K562 (cell line): ENCODE results near the gene POLD4. TPM values are rescaled to one million over a fixed set of nuclear protein-coding genes. Genes with fewer than 3 reads are reported as not detected.

Experiments
- COPS2 ChIP-seq: fragments of 450-650 bp; conservative IDR thresholded peaks from 2 replicates; pipeline ENCODE4 v1.6.1; 2016; ENCODE audit warnings: mild to moderate bottlenecking, moderate library complexity
- DIDO1 ChIP-seq: fragments of 450-650 bp; IDR thresholded peaks from 2 replicates; pipeline ENCODE4 v1.6.1; 2016; ENCODE audit warnings: low read depth, missing biosample characterization, missing genetic modification characterization
- ELF2 ChIP-seq: fragments of 250-450 bp; sonication (Bioruptor Pico); IDR thresholded peaks from 2 replicates; pipeline ENCODE4 v1.5.0; 2021; ENCODE audit warnings: mild to moderate bottlenecking
- GATAD2A ChIP-seq: fragments of 450-650 bp; IDR thresholded peaks from 2 replicates; pipeline ENCODE4 v1.6.1; 2017
- HEY1 ChIP-seq: fragments of 250-450 bp; sonication (Bioruptor Pico); IDR thresholded peaks from 2 replicates; pipeline ENCODE4 v1.5.0; 2020; ENCODE audit warnings: mild to moderate bottlenecking, moderate library complexity, borderline replicate concordance
- HSF4 ChIP-seq: fragments of 250-450 bp; sonication (Bioruptor Pico); IDR thresholded peaks from 2 replicates; pipeline ENCODE4 v2.1.2; 2022; ENCODE audit warnings: mild to moderate bottlenecking, moderate library complexity, borderline replicate concordance
- KAT7 ChIP-seq: sonication (generic); formaldehyde crosslinking; IDR thresholded peaks from 2 replicates; pipeline ENCODE4 v1.8.0; 2022; ENCODE audit warnings: missing genetic modification reagents, mild to moderate bottlenecking, borderline replicate concordance
- MITF ChIP-seq: IDR thresholded peaks from 2 replicates; pipeline ENCODE4 v1.6.1; 2014; ENCODE audit warnings: antibody characterized with exemption
- MNT ChIP-seq, 2 experiments: fragments of 450-650 bp; conservative IDR thresholded peaks; 2 replicates each; pipeline ENCODE4 v1.6.1; 2017; ENCODE audit warnings: mild to moderate bottlenecking in 2 of 2, moderate library complexity in 2 of 2
- NCOA2 ChIP-seq, 2 experiments: fragments of 450-650 bp; IDR thresholded peaks; 2 replicates each; pipeline ENCODE4 v1.6.1; 2018; ENCODE audit warnings: mild to moderate bottlenecking in 2 of 2, moderate library complexity in 1 of 2; ENCODE audit not compliant: partially characterized antibody in 2 of 2
- PHTF2 ChIP-seq: fragments of 250-450 bp; sonication (Bioruptor Pico); IDR thresholded peaks from 2 replicates; pipeline ENCODE4 v1.5.0; 2021; ENCODE audit warnings: mild to moderate bottlenecking
- PML ChIP-seq: IDR thresholded peaks from 2 replicates; pipeline ENCODE4 v1.6.1; 2012; ENCODE audit warnings: low read length, inconsistent platforms
- POLR3G ChIP-seq: IDR thresholded peaks from 2 replicates; pipeline ENCODE4 v1.6.1; 2011; ENCODE audit not compliant: insufficient read length, insufficient replicate concordance; ENCODE audit errors: extremely low read depth
- PTTG1 ChIP-seq: fragments of 450-650 bp; IDR thresholded peaks from 2 replicates; pipeline ENCODE4 v1.6.1; 2016; ENCODE audit warnings: low read depth, mild to moderate bottlenecking, missing genetic modification characterization, missing compliant biosample characterization
- SAFB ChIP-seq: fragments of 200-400 bp; formaldehyde crosslinking; IDR thresholded peaks from 2 replicates; pipeline ENCODE4 v1.6.1; 2017; ENCODE audit warnings: low read depth, low read length, borderline replicate concordance
- SMARCA4 ChIP-seq: fragments of 450-650 bp; IDR thresholded peaks from 2 replicates; pipeline ENCODE4 v1.6.1; 2016
- SNRNP70 ChIP-seq: fragments of 200-400 bp; formaldehyde crosslinking; optimal IDR thresholded peaks from 2 replicates; pipeline ENCODE3; 2017; ENCODE audit warnings: low read depth, low read length
- SP2 ChIP-seq: IDR thresholded peaks from 2 replicates; pipeline ENCODE4 v1.6.1; 2011; ENCODE audit warnings: mild to moderate bottlenecking, low read depth, low read length, moderate library complexity; ENCODE audit not compliant: poor library complexity, severe bottlenecking; ENCODE audit errors: extremely low read depth
- TBL1XR1 ChIP-seq, 2 experiments: IDR thresholded peaks; 2 replicates each; pipeline ENCODE4 v1.6.1; 2012; ENCODE audit warnings: improper control_type of control experiment in 2 of 2, low read length in 2 of 2, mild to moderate bottlenecking in 1 of 2
- TFAM ChIP-seq: fragments of 250-450 bp; sonication (Bioruptor Pico); conservative IDR thresholded peaks from 2 replicates; pipeline ENCODE4 v1.5.0; 2021; ENCODE audit warnings: mild to moderate bottlenecking, moderate library complexity
- ZBTB9 ChIP-seq: fragments of 450-650 bp; formaldehyde crosslinking; IDR thresholded peaks from 2 replicates; pipeline ENCODE4 v1.4.0; 2020; ENCODE audit warnings: mild to moderate bottlenecking, moderate library complexity
- ZNF232 ChIP-seq: sonication (generic); formaldehyde crosslinking; IDR thresholded peaks from 2 replicates; pipeline ENCODE4 v1.8.0; 2022; ENCODE audit warnings: mild to moderate bottlenecking, missing genetic modification reagents
- polyA plus RNA-seq, 8 experiments: library from polyadenylated mRNA; depleted of rRNA in 4 of 8; stranded (reverse) in 5 of 8; unstranded in 3 of 8; fragments of >200 nt; fragmentation: Nextera tagmentation in 2 of 8; fragmentation: Illumina TruSeq in 1 of 8; extraction: Ambion mirVana in 2 of 8; extraction: Trizol in 1 of 8; gene quantifications; 2 replicates each; pipeline versions ENCODE4 v1.2.1 to v1.2.3, GENCODE V29; 2011 to 2014; ENCODE audit warnings: inconsistent platforms in 1 of 8, missing spikeins in 1 of 8
- total RNA-seq, 7 experiments: library from RNA; depleted of rRNA in 6 of 7; stranded (reverse); fragments of >200 nt in 6 of 7; fragmentation: Illumina TruSeq in 2 of 7; extraction: Trizol in 2 of 7; gene quantifications; 2 replicates each; pipeline versions ENCODE4 v1.2.1 to v1.2.3, GENCODE V29; 2011 to 2021; ENCODE audit warnings: low replicate concordance in 1 of 7

Gene POLD4
- total and polyA plus RNA-seq, 9 of the 15 experiments (the other 6 are each of a cell fraction or from before 2014, with no cell fraction given), result 5.8 to 64.5 (median 18.3) TPM

- no peak for TF ChIP-seq SP2
- no peak for TF ChIP-seq TFAM (CRISPR knock-in tag)
- TF ChIP-seq MITF, result no peak
- peak in 1 of 2 experiments; percentile 73 for TF ChIP-seq MNT (conservative IDR thresholded peaks at IDR 0.05)
- no peak for TF ChIP-seq COPS2
- TF ChIP-seq ZBTB9, result 0 out of 2 replicates have a peak, but pooled peaks have one; percentile 75
- TF ChIP-seq PHTF2 (CRISPR knock-in tag), result no peak
- peak; percentile 65 to 78; a peak in 1 of 4 replicates for TF ChIP-seq TBL1XR1 (IDR thresholded peaks at IDR 0.05; ENCODE audit: low read length in 2 of 2)
- TF ChIP-seq DIDO1 (tag), result no peak
- peak; percentile 8; the same call in 1 of the 2 replicates for TF ChIP-seq SMARCA4
- TF ChIP-seq NCOA2 (IDR thresholded peaks at IDR 0.05; ENCODE audit: partially characterized antibody in 2 of 2), result no peak
- TF ChIP-seq KAT7 (CRISPR knock-in tag), result no peak; the same call in 1 of the 2 replicates
- TF ChIP-seq PTTG1 (tag), result no peak
- peak; percentile 77; the same call in 1 of the 2 replicates for TF ChIP-seq PML
- no peak for TF ChIP-seq SAFB
- no peak for TF ChIP-seq HSF4 (CRISPR knock-in tag)
- TF ChIP-seq SNRNP70, result no peak
- TF ChIP-seq ZNF232 (CRISPR knock-in tag), result no peak
- no peak for TF ChIP-seq GATAD2A
- no peak for TF ChIP-seq HEY1 (CRISPR knock-in tag)
- peak; percentile 90 for TF ChIP-seq ELF2 (CRISPR knock-in tag)
- no peak for TF ChIP-seq POLR3G
Measured at GRCh38 chr11:67317205-67317887, 36.0 kb downstream of the POLD4 start (continued).
